DND-41 (cell line): Measurements from ENCODE around the gene HDLBP.

Experiments used
- EZH2 ChIP-seq: IDR thresholded peaks from 3 replicates; pipeline ENCODE4 v1.6.1; 2012; ENCODE audit warnings: borderline replicate concordance, low read depth, mild to moderate bottlenecking, moderate library complexity, low read length, inconsistent platforms; ENCODE audit not compliant: severe bottlenecking
- TF ChIP-seq, protein P1 (sequence below): IDR thresholded peaks from 2 replicates; pipeline ENCODE4 v1.5.1; 2012; ENCODE audit warnings: borderline replicate concordance, low read length, moderate library complexity, mild to moderate bottlenecking; ENCODE audit not compliant: poor library complexity, severe bottlenecking; ENCODE audit errors: extremely low read depth

DNA sequence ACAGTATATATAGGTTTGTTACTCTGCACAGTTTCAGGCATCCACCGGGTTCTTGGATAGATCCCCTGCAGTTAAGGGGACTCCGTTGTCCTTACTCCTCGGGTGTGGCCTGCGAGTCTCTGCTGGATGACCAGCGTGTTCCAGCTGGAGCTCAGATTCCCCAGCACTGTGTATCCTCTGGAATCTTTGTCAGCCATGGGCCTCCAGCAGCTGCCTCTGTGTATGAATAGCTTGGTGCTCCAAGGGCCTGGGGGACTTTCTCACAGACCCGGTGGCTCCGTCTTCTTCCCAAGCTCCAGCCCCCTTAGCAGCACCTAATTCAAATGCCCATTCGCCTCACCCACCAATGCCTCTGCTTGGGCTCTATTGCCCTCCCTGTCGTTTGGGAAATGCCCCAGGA is 120.7 kb downstream of the HDLBP start:
- TF ChIP-seq, protein P1, sequence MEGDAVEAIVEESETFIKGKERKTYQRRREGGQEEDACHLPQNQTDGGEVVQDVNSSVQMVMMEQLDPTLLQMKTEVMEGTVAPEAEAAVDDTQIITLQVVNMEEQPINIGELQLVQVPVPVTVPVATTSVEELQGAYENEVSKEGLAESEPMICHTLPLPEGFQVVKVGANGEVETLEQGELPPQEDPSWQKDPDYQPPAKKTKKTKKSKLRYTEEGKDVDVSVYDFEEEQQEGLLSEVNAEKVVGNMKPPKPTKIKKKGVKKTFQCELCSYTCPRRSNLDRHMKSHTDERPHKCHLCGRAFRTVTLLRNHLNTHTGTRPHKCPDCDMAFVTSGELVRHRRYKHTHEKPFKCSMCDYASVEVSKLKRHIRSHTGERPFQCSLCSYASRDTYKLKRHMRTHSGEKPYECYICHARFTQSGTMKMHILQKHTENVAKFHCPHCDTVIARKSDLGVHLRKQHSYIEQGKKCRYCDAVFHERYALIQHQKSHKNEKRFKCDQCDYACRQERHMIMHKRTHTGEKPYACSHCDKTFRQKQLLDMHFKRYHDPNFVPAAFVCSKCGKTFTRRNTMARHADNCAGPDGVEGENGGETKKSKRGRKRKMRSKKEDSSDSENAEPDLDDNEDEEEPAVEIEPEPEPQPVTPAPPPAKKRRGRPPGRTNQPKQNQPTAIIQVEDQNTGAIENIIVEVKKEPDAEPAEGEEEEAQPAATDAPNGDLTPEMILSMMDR = no peak
- TF ChIP-seq EZH2 = no peak
